Liver (tissue), 9 donors: Measurements from ENCODE around the gene MALT1. TPM values are rescaled to one million over a fixed set of nuclear protein-coding genes. Genes with fewer than 3 reads are reported as not detected.

Experiments
- DNase-seq: peaks from one replicate; pipeline ENCODE4 v3.0.0-alpha.2; 2017; ENCODE audit warnings: low spot score
- H3K27ac ChIP-seq, 2 donors: one replicate each; pipeline ENCODE4 v1.7.0; 2013; ENCODE audit warnings: inconsistent platforms in 2 of 2, low read length in 2 of 2, control low read depth in 1 of 2, low read depth in 1 of 2, mild to moderate bottlenecking in 1 of 2
- H3K27me3 ChIP-seq, 4 donors: one replicate each; pipeline versions ENCODE4 v1.6.1 to v1.7.0; 2013; ENCODE audit warnings: low read length in 3 of 4, inconsistent platforms in 1 of 4, mild to moderate bottlenecking in 1 of 4, moderate library complexity in 1 of 4; ENCODE audit not compliant: control insufficient read depth in 4 of 4, insufficient read depth in 4 of 4
- H3K36me3 ChIP-seq, 4 donors: one replicate each; pipeline versions ENCODE4 v1.6.1 to v1.7.0; 2013; ENCODE audit warnings: low read length in 3 of 4, mild to moderate bottlenecking in 3 of 4, low read depth in 1 of 4, moderate library complexity in 1 of 4; ENCODE audit not compliant: control insufficient read depth in 4 of 4, insufficient read depth in 3 of 4
- H3K4me1 ChIP-seq, 4 donors: one replicate each; pipeline versions ENCODE4 v1.6.1 to v1.7.0; 2013; ENCODE audit warnings: low read length in 3 of 4, mild to moderate bottlenecking in 3 of 4, moderate library complexity in 1 of 4; ENCODE audit not compliant: control insufficient read depth in 4 of 4, insufficient read depth in 4 of 4
- H3K4me3 ChIP-seq, 3 donors: one replicate each; pipeline versions ENCODE4 v1.6.1 to v1.7.0; 2013; ENCODE audit warnings: low read length in 3 of 3, control low read depth in 1 of 3, low read depth in 1 of 3, mild to moderate bottlenecking in 1 of 3
- H3K9ac ChIP-seq, 2 donors: one replicate each; pipeline ENCODE4 v1.7.0; 2013; ENCODE audit warnings: low read length in 2 of 2, mild to moderate bottlenecking in 2 of 2, moderate library complexity in 2 of 2, control low read depth in 1 of 2, low read depth in 1 of 2
- H3K9me3 ChIP-seq, 4 donors: one replicate each; pipeline versions ENCODE4 v1.6.1 to v1.7.0; 2013; ENCODE audit warnings: low read length in 3 of 4; ENCODE audit not compliant: control insufficient read depth in 4 of 4
- EGR1 ChIP-seq, 2 donors: IDR thresholded peaks; 2 replicates each; pipeline ENCODE4 v1.6.1; 2016 to 2018; ENCODE audit warnings: antibody characterized with exemption in 2 of 2, low read depth in 2 of 2
- FOXA1 ChIP-seq: IDR thresholded peaks from 2 replicates; pipeline ENCODE4 v1.6.1; 2016; ENCODE audit warnings: antibody characterized with exemption
- HNF4A ChIP-seq, 2 donors: conservative IDR thresholded peaks; 2 replicates each; pipeline ENCODE4 v1.6.1; 2016; ENCODE audit warnings: antibody characterized with exemption in 2 of 2, mild to moderate bottlenecking in 2 of 2
- HNF4G ChIP-seq: IDR thresholded peaks from 2 replicates; pipeline ENCODE4 v1.6.1; 2016; ENCODE audit warnings: antibody characterized with exemption
- JUND ChIP-seq, 2 donors: IDR thresholded peaks; 2 replicates each; pipeline ENCODE4 v1.6.1; 2016; ENCODE audit warnings: antibody characterized with exemption in 2 of 2
- NR2F2 ChIP-seq: IDR thresholded peaks from 2 replicates; pipeline ENCODE4 v1.6.1; 2016; ENCODE audit warnings: antibody characterized with exemption
- RAD21 ChIP-seq, 2 donors: IDR thresholded peaks; 2 replicates each; pipeline ENCODE4 v1.6.1; 2016; ENCODE audit warnings: antibody characterized with exemption in 2 of 2, mild to moderate bottlenecking in 2 of 2
- RXRA ChIP-seq, 2 donors: IDR thresholded peaks; 2 replicates each; pipeline ENCODE4 v1.6.1; 2017 to 2018; ENCODE audit warnings: antibody characterized with exemption in 2 of 2, mild to moderate bottlenecking in 1 of 2
- SP1 ChIP-seq: IDR thresholded peaks from 2 replicates; pipeline ENCODE4 v1.6.1; 2018; ENCODE audit warnings: antibody characterized with exemption, mild to moderate bottlenecking
- TAF1 ChIP-seq: conservative IDR thresholded peaks from 2 replicates; pipeline ENCODE4 v1.6.1; 2016; ENCODE audit warnings: antibody characterized with exemption, mild to moderate bottlenecking
- YY1 ChIP-seq: IDR thresholded peaks from 2 replicates; pipeline ENCODE4 v1.6.1; 2016; ENCODE audit warnings: antibody characterized with exemption, mild to moderate bottlenecking
- WGBS: extraction: QIAGEN DNeasy Blood & Tissue Kit; methylation state at CpG from one replicate; pipeline ENCODE4 v1.1.7; 2013; 5-methylcytosine and 5-hydroxymethylcytosine counted together
- polyA plus RNA-seq, 2 donors: library from polyadenylated mRNA; stranded (reverse) in 1 of 2; unstranded in 1 of 2; fragments of 200-250 nt in 1 of 2; fragments of >200 nt in 1 of 2; fragmentation: Nextera tagmentation in 1 of 2; extraction: Ambion mirVana in 1 of 2; gene quantifications; one replicate each; pipeline versions ENCODE4 v1.2.1 to v1.2.3, GENCODE V29; 2013 to 2015
- total RNA-seq, 2 donors: library from RNA; depleted of rRNA; stranded (reverse); fragments of >200 nt; gene quantifications; one replicate each; pipeline ENCODE4 v1.2.3, GENCODE V29; 2014
- TF ChIP-seq, protein P1 (sequence below): fragments of 150-350 bp; IDR thresholded peaks from 2 replicates; pipeline ENCODE4 v1.5.1; 2017; ENCODE audit warnings: improper control_type of control experiment, low read depth, low read length; ENCODE audit not compliant: missing input control
- TF ChIP-seq, protein P2 (sequence below): IDR thresholded peaks from 2 replicates; pipeline ENCODE4 v1.6.1; 2016; ENCODE audit warnings: antibody characterized with exemption
- TF ChIP-seq, protein P3 (sequence below): IDR thresholded peaks from 2 replicates; pipeline ENCODE4 v1.6.1; 2016; ENCODE audit warnings: antibody characterized with exemption
- TF ChIP-seq, protein P4 (sequence below): IDR thresholded peaks from 2 replicates; pipeline ENCODE4 v1.6.1; 2016; ENCODE audit warnings: antibody characterized with exemption, mild to moderate bottlenecking
- TF ChIP-seq, protein P5 (sequence below): IDR thresholded peaks from 2 replicates; pipeline ENCODE4 v1.6.1; 2016; ENCODE audit warnings: antibody characterized with exemption
- donor health status: healthy.
- donor health status: healthy.
- donor health status: healthy.
- donor health status: healthy.
- donor health status: healthy.

MALT1 gene
- total and polyA plus RNA-seq, 4 donors, result 3.1 to 27.3 (median 6.4) TPM

DNA sequence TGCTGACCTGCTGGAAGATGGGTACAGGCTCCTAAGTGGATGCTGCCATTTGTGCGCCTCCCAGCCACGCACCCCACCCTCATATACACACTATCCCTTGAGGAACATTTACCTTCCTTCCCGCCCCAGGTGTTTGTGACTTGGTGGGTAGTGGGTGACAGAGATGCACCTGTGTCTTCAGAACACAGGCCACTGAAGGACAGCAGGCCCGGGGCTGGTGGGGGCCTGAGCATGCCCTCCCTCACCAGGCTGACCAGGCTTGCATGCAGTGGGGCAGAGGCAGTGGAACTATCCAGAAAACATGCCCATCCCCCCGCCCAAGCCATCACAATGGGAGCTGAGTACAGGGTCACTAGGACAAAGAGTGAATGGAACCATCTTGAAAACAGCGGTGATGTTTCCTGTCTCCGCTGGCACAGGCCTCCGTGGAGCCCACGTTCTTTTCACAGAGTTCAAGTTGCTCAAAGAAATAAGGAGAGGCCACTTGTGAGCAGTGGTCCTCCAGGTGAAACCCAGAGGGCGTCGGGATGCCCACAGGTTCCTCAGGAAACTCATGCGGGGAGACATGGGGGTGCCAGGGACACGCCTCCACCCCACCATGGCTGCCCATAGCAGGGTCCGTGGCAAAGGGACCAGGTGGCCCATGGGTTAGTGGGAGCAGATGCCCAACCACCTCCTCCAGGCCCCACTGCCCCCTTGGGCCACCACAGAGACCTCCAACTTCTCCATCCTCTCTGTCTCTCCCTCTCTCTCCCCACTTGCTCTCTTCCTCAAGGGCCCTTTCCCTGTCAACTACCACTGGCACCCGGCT lies 90.9 kb downstream of the MALT1 start:
- Histone ChIP-seq H3K27ac (no peak overlapping the region), H3K9me3 (no peaks in the 10 kb centered on the region), H3K9ac (no peak overlapping the region), H3K27me3 (no peaks in the 10 kb centered on the region), H3K36me3 (no peaks in the 10 kb centered on the region), H3K4me3 (no peak overlapping the region), H3K4me1 (peaks cover 0 to 14% (median 3%) of the 10 kb centered on the region in 4 donors)
- 93% methylated on average over 15 of the region's 15 CpGs for WGBS
- DNase-seq, result peak; percentile 28
- TF ChIP-seq RXRA (IDR thresholded peaks at IDR 0.05), result no peak
- no peak for TF ChIP-seq HNF4G
- TF ChIP-seq SP1, result no peak
- TF ChIP-seq, protein P1, sequence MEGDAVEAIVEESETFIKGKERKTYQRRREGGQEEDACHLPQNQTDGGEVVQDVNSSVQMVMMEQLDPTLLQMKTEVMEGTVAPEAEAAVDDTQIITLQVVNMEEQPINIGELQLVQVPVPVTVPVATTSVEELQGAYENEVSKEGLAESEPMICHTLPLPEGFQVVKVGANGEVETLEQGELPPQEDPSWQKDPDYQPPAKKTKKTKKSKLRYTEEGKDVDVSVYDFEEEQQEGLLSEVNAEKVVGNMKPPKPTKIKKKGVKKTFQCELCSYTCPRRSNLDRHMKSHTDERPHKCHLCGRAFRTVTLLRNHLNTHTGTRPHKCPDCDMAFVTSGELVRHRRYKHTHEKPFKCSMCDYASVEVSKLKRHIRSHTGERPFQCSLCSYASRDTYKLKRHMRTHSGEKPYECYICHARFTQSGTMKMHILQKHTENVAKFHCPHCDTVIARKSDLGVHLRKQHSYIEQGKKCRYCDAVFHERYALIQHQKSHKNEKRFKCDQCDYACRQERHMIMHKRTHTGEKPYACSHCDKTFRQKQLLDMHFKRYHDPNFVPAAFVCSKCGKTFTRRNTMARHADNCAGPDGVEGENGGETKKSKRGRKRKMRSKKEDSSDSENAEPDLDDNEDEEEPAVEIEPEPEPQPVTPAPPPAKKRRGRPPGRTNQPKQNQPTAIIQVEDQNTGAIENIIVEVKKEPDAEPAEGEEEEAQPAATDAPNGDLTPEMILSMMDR, result no peak
- TF ChIP-seq NR2F2, result no peak
- TF ChIP-seq TAF1, result no peak
- TF ChIP-seq YY1, result no peak
- TF ChIP-seq EGR1 (IDR thresholded peaks at IDR 0.05; ENCODE audit: low read depth in 2 of 2), result no peak
- no peak for TF ChIP-seq RAD21 (IDR thresholded peaks at IDR 0.05)
- no peak for TF ChIP-seq HNF4A (conservative IDR thresholded peaks at IDR 0.05)
- TF ChIP-seq, protein P2, sequence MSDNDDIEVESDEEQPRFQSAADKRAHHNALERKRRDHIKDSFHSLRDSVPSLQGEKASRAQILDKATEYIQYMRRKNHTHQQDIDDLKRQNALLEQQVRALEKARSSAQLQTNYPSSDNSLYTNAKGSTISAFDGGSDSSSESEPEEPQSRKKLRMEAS, result no peak
- TF ChIP-seq JUND (IDR thresholded peaks at IDR 0.05), result no peak
- TF ChIP-seq, protein P3, sequence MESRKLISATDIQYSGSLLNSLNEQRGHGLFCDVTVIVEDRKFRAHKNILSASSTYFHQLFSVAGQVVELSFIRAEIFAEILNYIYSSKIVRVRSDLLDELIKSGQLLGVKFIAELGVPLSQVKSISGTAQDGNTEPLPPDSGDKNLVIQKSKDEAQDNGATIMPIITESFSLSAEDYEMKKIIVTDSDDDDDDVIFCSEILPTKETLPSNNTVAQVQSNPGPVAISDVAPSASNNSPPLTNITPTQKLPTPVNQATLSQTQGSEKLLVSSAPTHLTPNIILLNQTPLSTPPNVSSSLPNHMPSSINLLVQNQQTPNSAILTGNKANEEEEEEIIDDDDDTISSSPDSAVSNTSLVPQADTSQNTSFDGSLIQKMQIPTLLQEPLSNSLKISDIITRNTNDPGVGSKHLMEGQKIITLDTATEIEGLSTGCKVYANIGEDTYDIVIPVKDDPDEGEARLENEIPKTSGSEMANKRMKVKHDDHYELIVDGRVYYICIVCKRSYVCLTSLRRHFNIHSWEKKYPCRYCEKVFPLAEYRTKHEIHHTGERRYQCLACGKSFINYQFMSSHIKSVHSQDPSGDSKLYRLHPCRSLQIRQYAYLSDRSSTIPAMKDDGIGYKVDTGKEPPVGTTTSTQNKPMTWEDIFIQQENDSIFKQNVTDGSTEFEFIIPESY, result no peak
- TF ChIP-seq, protein P4, sequence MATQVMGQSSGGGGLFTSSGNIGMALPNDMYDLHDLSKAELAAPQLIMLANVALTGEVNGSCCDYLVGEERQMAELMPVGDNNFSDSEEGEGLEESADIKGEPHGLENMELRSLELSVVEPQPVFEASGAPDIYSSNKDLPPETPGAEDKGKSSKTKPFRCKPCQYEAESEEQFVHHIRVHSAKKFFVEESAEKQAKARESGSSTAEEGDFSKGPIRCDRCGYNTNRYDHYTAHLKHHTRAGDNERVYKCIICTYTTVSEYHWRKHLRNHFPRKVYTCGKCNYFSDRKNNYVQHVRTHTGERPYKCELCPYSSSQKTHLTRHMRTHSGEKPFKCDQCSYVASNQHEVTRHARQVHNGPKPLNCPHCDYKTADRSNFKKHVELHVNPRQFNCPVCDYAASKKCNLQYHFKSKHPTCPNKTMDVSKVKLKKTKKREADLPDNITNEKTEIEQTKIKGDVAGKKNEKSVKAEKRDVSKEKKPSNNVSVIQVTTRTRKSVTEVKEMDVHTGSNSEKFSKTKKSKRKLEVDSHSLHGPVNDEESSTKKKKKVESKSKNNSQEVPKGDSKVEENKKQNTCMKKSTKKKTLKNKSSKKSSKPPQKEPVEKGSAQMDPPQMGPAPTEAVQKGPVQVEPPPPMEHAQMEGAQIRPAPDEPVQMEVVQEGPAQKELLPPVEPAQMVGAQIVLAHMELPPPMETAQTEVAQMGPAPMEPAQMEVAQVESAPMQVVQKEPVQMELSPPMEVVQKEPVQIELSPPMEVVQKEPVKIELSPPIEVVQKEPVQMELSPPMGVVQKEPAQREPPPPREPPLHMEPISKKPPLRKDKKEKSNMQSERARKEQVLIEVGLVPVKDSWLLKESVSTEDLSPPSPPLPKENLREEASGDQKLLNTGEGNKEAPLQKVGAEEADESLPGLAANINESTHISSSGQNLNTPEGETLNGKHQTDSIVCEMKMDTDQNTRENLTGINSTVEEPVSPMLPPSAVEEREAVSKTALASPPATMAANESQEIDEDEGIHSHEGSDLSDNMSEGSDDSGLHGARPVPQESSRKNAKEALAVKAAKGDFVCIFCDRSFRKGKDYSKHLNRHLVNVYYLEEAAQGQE, result no peak
- TF ChIP-seq FOXA1, result no peak
- TF ChIP-seq, protein P5, sequence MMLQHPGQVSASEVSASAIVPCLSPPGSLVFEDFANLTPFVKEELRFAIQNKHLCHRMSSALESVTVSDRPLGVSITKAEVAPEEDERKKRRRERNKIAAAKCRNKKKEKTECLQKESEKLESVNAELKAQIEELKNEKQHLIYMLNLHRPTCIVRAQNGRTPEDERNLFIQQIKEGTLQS, result no peak
